ENCODE measurements around the gene ZFHX3.

ZFHX3 gene

GRCh38 chr16:72857834-72858664, 189.9 kb downstream of the ZFHX3 start:
- Histone ChIP-seq H3K4me3 (ENCODE audit: low read length) (no peak overlapping the region), H2AFZ (ENCODE audit: low read depth, low read length) (no peak overlapping the region)

GRCh38 chr16:72856797-72857196, 191.1 kb downstream of the ZFHX3 start:
- H3K9me3 ChIP-seq (ENCODE audit: low read length) = no peaks in the 10 kb centered on the region
- H3K4me3 ChIP-seq (ENCODE audit: low read length) = no peak overlapping the region
- H3K4me1 ChIP-seq (ENCODE audit: insufficient read depth, low read length) = peaks cover 28% of the 10 kb centered on the region
- H3K36me3 ChIP-seq (ENCODE audit: insufficient read depth, low read length) = no peaks in the 10 kb centered on the region
- no peaks in the 10 kb centered on the region for H3K27me3 ChIP-seq (ENCODE audit: insufficient read depth, low read length)
- H2AFZ ChIP-seq (ENCODE audit: low read depth, low read length) = no peak overlapping the region

More at GRCh38 chr16:72857834-72858664, 189.9 kb downstream of the ZFHX3 start:
- H3K27me3 ChIP-seq (ENCODE audit: insufficient read depth, low read length) = no peaks in the 10 kb centered on the region
- H3K9me3 ChIP-seq (ENCODE audit: low read length) = no peaks in the 10 kb centered on the region
- H3K36me3 ChIP-seq (ENCODE audit: insufficient read depth, low read length) = no peaks in the 10 kb centered on the region
- peaks cover 28% of the 10 kb centered on the region for H3K4me1 ChIP-seq (ENCODE audit: insufficient read depth, low read length)

GRCh38 chr16:72854267-72854959, 193.5 kb downstream of the ZFHX3 start:
- peaks cover 22% of the 10 kb centered on the region for H3K4me1 ChIP-seq (ENCODE audit: insufficient read depth, low read length)

GRCh38 chr16:72853575-72854266, 194.2 kb downstream of the ZFHX3 start:
- Histone ChIP-seq H3K9me3 (ENCODE audit: low read length) (no peaks in the 10 kb centered on the region), H3K27me3 (ENCODE audit: insufficient read depth, low read length) (no peaks in the 10 kb centered on the region), H3K4me1 (ENCODE audit: insufficient read depth, low read length) (peaks cover 19% of the 10 kb centered on the region), H3K36me3 (ENCODE audit: insufficient read depth, low read length) (no peaks in the 10 kb centered on the region), H2AFZ (ENCODE audit: low read depth, low read length) (no peak overlapping the region), H3K4me3 (ENCODE audit: low read length) (no peak overlapping the region)

More at GRCh38 chr16:72854267-72854959, 193.5 kb downstream of the ZFHX3 start:
- H3K4me3 ChIP-seq (ENCODE audit: low read length) = no peak overlapping the region
- no peak overlapping the region for H2AFZ ChIP-seq (ENCODE audit: low read depth, low read length)
- no peaks in the 10 kb centered on the region for H3K27me3 ChIP-seq (ENCODE audit: insufficient read depth, low read length)
- no peaks in the 10 kb centered on the region for H3K9me3 ChIP-seq (ENCODE audit: low read length)
- no peaks in the 10 kb centered on the region for H3K36me3 ChIP-seq (ENCODE audit: insufficient read depth, low read length)

- no peaks in the 10 kb centered on the region for H3K9me3 ChIP-seq (ENCODE audit: low read length)
- H2AFZ ChIP-seq (ENCODE audit: low read depth, low read length) = no peak overlapping the region
- no peaks in the 10 kb centered on the region for H3K27me3 ChIP-seq (ENCODE audit: insufficient read depth, low read length)
- no peak overlapping the region for H3K4me3 ChIP-seq (ENCODE audit: low read length)
- H3K36me3 ChIP-seq (ENCODE audit: insufficient read depth, low read length) = no peaks in the 10 kb centered on the region
- H3K4me1 ChIP-seq (ENCODE audit: insufficient read depth, low read length) = peaks cover 17% of the 10 kb centered on the region
Measured at GRCh38 chr16:72852421-72852820, 195.5 kb downstream of the ZFHX3 start.

GRCh38 chr16:72850853-72851252, 197.1 kb downstream of the ZFHX3 start:
- Histone ChIP-seq H3K4me3 (ENCODE audit: low read length) (no peak overlapping the region), H2AFZ (ENCODE audit: low read depth, low read length) (no peak overlapping the region), H3K27me3 (ENCODE audit: insufficient read depth, low read length) (no peaks in the 10 kb centered on the region), H3K36me3 (ENCODE audit: insufficient read depth, low read length) (no peaks in the 10 kb centered on the region), H3K4me1 (ENCODE audit: insufficient read depth, low read length) (peaks cover 25% of the 10 kb centered on the region), H3K9me3 (ENCODE audit: low read length) (no peaks in the 10 kb centered on the region)

- H3K36me3 ChIP-seq (ENCODE audit: insufficient read depth, low read length) = no peaks in the 10 kb centered on the region
- H2AFZ ChIP-seq (ENCODE audit: low read depth, low read length) = no peak overlapping the region
- H3K27me3 ChIP-seq (ENCODE audit: insufficient read depth, low read length) = no peaks in the 10 kb centered on the region
- no peaks in the 10 kb centered on the region for H3K9me3 ChIP-seq (ENCODE audit: low read length)
- H3K4me3 ChIP-seq (ENCODE audit: low read length) = no peak overlapping the region
- peaks cover 34% of the 10 kb centered on the region for H3K4me1 ChIP-seq (ENCODE audit: insufficient read depth, low read length)
Measured at GRCh38 chr16:72850021-72850420, 197.9 kb downstream of the ZFHX3 start.

GRCh38 chr16:72848759-72849664, 198.9 kb downstream of the ZFHX3 start:
- Histone ChIP-seq H3K27me3 (ENCODE audit: insufficient read depth, low read length) (no peaks in the 10 kb centered on the region), H3K4me1 (ENCODE audit: insufficient read depth, low read length) (peaks cover 43% of the 10 kb centered on the region), H3K4me3 (ENCODE audit: low read length) (no peak overlapping the region), H2AFZ (ENCODE audit: low read depth, low read length) (no peak overlapping the region), H3K9me3 (ENCODE audit: low read length) (no peaks in the 10 kb centered on the region), H3K36me3 (ENCODE audit: insufficient read depth, low read length) (no peaks in the 10 kb centered on the region)

GRCh38 chr16:72848028-72848400, 199.9 kb downstream of the ZFHX3 start:
- H3K27me3 ChIP-seq (ENCODE audit: insufficient read depth, low read length) = no peaks in the 10 kb centered on the region
- peaks cover 50% of the 10 kb centered on the region for H3K4me1 ChIP-seq (ENCODE audit: insufficient read depth, low read length)
- H3K36me3 ChIP-seq (ENCODE audit: insufficient read depth, low read length) = no peaks in the 10 kb centered on the region
- H2AFZ ChIP-seq (ENCODE audit: low read depth, low read length) = no peak overlapping the region
- H3K4me3 ChIP-seq (ENCODE audit: low read length) = no peak overlapping the region
- no peaks in the 10 kb centered on the region for H3K9me3 ChIP-seq (ENCODE audit: low read length)

GRCh38 chr16:72847187-72848027, 200.5 kb downstream of the ZFHX3 start:
- Histone ChIP-seq H3K9me3 (ENCODE audit: low read length) (no peaks in the 10 kb centered on the region), H3K4me1 (ENCODE audit: insufficient read depth, low read length) (peaks cover 50% of the 10 kb centered on the region), H3K27me3 (ENCODE audit: insufficient read depth, low read length) (no peaks in the 10 kb centered on the region), H3K36me3 (ENCODE audit: insufficient read depth, low read length) (no peaks in the 10 kb centered on the region), H2AFZ (ENCODE audit: low read depth, low read length) (no peak overlapping the region), H3K4me3 (ENCODE audit: low read length) (no peak overlapping the region)

- H2AFZ ChIP-seq (ENCODE audit: low read depth, low read length) = no peak overlapping the region
- no peak overlapping the region for H3K4me3 ChIP-seq (ENCODE audit: low read length)
- peaks cover 57% of the 10 kb centered on the region for H3K4me1 ChIP-seq (ENCODE audit: insufficient read depth, low read length)
- H3K9me3 ChIP-seq (ENCODE audit: low read length) = no peaks in the 10 kb centered on the region
- H3K36me3 ChIP-seq (ENCODE audit: insufficient read depth, low read length) = no peaks in the 10 kb centered on the region
- no peaks in the 10 kb centered on the region for H3K27me3 ChIP-seq (ENCODE audit: insufficient read depth, low read length)
Measured at GRCh38 chr16:72846594-72846993, 201.3 kb downstream of the ZFHX3 start.

Measured in neuron (in vitro differentiated cells).